NCI-H446 (cell line): Measurements from ENCODE around the gene VGLL3.
"Not testable (repeated sequence)": the region's sequence is repeated elsewhere in the genome, so short reads cannot be mapped to it uniquely, and the experiment has no call there.

ENCODE experiments used
- DNase-seq, 2 experiments: peaks; one replicate each; lab custom pipeline; 2025; lab: John Stamatoyannopoulos, UW

The VGLL3 gene

DNA sequence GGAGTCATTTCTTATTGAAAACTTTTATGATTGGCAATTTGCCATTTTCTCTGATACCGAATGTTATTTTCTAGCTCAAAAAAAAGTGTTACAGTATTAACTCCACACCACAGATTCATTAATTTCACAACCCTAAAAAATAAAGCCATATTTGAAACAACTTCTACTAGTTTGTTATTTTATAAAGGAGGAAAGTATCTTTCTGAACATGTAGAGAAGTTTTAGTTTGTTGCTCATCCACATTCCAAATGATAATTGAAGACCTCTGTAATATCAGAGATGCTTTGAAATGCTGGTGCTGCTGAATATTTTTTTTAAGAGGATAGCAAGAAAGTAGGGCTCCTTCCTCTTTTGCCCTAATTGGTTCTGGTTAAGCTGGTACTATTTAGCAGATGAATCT lies 1.9 kb downstream of the VGLL3 start:
- DNase-seq, result no peak

DNA sequence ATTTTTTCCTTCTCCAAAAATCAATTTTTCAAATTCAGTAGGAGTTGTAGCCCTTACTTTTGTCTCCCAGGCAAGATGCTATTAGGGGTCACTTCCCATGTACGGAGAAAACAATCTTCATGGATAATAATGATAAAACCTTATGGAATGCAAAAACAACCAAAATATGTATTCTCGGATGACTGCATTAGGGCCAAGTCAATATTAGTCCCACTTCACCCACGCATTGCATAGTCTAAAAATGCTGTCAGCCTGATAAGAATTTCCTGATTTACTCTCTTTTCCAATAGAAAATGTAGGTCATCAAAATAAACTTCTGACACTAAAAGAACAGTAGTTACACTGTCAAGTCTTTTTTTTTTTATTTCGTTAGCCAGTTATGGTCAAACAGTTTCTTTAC lies 2.7 kb downstream of the VGLL3 start:
- no peak for DNase-seq

DNA sequence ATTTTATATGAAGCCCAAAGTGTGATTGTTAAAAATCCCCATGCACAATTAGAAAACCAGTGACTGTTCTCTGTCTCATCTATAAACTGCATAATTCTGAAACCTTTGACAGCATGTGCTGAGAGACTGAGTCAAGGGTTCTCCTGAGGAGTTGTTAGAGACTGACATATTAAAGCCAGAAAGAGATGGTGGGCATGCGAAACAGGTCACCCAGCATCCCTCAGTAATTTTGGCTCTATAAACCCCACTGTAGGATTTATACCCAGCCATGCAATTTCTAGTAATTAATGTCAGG lies 3.6 kb downstream of the VGLL3 start:
- DNase-seq, result no peak

DNA sequence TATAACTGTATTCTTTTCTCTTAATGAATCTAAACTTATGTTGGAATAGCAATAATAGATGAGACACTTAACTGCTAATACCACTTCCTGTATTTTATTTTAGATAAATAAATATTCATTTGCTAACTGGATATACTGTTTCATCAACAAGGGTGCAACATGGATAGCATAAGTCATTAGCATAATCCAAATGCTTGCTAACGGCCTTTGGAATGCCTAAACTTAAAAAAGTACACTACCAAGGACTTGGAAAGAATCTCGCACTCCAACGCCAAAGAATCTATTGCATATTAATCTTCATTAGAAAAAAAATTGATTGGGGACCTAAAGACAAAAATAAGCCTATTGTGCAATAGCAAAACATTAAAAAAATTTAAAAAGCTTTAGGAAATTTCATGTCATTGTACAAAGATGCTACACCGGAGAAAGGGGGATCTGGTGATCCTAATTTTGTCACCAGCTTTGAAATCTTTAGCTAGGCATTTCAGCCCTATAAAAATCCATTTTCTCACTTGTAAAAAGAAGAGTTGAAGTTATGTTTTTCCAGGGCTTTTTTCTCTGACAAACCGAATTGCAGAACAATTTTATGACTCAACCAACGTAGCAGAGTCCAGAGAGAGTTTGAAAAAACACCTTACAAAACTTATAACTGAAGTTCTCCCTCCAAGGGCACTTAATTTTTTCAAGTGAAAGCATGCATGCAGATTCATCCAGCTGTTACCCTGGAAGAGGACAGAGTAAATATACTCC lies 4.1 kb downstream of the VGLL3 start:
- no peak for DNase-seq

DNA sequence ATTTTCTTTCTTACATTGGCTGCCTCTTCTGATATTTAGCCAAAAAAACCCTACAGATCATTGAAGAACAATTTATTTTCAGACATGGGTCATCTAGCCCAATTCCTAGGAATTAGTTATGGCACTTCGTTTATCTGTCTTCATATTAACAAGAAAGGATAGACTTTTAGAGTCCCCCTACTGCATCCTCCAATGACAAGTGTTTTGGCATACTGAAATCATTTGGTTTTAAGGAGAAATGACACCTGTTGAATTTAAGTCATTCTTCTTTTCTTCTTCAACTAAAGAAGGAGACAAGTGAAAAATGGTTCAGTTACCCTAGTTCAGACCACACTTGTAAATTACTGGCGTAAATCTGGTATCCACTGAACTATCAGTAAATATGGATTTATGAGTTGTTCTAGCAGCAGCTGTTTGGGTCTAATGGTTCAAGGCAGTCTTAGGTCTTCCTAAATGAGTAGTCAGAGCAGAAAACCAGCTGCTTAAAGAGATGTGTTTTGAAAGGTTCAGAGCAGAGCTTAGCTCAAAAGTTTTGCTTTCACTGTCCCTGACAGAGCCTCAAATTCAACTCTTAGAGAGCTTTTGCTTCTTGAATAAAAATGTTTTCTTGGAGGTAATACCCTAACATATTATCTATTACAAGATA lies 5.6 kb downstream of the VGLL3 start:
- no peak for DNase-seq

DNA sequence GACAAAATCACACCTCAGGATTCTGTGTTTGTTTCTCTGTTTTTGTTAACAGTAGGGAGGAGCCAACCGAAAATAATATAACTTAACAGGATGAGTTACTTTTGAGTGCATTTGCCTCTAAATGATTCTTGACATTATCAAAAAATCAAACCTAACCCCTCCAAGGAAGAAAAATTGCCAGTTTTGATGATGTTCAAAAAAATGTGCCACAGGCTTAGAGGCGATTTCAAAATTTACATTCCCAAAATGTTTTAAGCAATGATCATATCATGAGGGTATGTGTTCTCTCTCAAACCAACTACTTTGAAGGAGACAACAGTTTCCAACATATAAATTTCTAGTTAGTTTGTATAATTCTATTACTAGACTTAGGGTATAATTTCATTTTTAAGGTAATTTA lies 6.7 kb downstream of the VGLL3 start:
- DNase-seq, result no peak

DNA sequence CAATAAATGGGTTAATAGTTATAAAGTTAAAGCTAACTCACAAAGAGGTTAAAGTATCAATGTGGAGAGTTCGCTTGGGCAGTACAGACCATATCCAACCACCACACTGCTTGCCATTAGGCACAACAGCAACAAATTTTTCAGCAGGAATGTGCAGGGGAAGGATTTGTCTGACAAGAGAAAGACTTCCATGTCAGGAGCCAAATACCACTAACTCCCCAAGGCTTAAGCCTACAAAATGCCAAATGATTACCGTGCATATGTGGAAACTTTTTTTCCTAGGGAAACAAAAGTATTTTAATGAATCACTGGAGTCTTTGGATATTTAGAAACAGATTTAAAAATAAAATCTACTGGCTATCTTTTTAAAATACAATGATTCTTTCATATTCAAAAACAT lies 8.1 kb downstream of the VGLL3 start:
- DNase-seq, result no peak

DNA sequence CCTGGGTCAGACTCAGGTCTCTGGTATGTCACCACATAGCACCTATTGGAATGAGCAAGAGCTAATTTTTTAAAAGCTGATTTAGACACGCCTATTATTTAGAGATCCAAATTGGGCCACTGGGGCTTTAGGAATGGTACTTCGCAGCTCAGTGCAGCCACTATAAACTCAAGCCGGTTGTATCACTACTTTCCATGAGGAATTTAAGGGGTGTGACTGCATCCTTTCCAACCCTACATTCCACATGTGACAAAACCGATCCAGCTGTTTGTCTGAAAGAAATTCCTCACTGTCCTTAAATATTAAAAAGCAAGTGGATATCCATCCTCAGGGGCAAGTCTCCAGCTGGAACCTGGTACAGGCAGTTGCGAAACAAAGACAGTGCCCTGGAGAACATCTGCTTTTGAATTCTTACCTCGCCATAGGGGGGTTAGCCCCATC lies 12.8 kb downstream of the VGLL3 start:
- DNase-seq, result no peak

DNA sequence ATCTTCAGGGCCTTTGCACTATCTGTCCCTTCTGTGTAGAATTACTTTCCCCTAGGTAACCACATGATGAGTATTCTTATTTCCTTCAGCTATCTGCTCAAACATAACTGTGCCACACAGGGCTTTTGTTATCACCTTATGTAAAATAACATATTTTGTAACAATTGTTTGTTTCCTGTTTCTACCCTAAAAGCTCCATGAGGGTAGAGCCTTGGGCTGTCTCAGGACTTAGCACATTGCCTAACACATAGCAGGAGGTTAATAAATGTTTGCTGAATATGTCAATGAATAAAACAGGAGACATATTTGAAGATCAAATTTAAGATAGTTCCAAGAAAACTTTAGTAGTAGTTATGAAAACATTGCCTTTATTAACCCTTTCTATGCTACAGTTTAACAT lies 14.7 kb downstream of the VGLL3 start:
- DNase-seq, result no peak

DNA sequence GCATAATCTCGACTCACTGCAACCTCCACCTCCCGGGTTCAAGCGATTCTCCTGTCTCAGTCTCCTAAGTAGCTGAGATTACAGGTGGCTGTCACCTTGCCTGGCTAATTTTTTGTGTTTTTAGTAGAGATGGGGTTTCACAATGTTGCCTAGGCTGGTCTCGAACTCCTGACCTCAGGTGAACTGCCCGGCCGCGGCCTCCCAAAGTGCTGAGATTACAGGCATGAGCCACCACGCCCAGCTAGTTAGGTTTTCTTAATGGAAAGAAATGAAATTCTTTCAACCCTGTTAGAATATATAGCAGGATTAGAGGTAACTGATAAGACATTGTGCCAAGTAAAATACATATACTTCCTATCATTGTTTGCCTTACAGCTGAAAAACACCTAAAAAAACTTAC lies 16.8 kb downstream of the VGLL3 start:
- DNase-seq, result not testable (repeated sequence)

DNA sequence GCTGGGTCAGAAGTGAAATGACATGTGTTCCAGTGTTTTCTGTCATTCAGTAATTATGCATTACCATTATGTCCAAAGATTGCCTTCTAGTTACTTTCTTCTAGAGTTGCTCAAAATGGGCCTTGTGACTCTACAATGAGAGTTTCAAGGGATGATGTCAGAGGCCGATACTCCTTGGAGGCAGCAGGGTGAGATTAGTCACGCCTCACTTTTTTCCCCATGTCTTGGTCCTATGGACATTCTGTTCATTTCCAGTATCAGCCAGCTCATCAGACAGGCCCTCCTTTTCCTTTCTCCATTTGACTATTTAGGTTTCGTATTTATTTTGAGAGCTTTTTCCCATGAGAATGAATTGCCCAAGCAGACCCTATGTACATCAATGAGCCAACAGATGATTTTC lies 17.5 kb downstream of the VGLL3 start:
- DNase-seq, result no peak

DNA sequence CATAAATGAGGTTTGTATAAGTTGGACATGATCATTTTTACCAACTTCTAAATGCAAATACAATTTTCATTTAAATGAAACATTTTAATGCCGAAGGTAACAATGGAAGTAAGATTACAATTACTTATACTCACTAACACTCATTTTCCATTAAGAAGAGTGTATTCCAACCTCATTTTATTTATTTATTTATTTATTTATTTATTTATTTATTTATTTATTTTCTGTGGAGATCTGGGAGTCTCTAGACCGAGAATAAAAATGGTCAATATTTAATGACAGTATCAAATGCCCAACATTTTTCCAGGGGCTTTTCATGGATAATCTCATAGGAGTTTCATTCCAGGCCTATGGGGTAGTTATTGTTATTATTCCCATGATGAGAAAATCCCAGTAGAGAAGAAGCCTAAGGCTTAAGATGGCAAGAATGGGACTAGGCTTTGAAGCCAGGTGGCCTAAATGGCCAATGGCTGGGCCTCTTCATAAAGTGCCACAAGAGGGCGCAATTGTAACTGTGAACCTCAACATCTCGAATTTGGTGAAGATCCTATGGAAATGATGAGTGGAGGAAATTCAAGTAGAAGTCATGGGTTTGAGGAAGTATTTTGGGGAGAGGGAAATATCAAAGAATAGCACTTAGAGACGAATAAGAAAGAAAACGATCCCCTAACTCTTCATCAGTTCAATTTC lies 21.3 kb downstream of the VGLL3 start:
- peak in 1 of 2 experiments; percentile 49 for DNase-seq

DNA sequence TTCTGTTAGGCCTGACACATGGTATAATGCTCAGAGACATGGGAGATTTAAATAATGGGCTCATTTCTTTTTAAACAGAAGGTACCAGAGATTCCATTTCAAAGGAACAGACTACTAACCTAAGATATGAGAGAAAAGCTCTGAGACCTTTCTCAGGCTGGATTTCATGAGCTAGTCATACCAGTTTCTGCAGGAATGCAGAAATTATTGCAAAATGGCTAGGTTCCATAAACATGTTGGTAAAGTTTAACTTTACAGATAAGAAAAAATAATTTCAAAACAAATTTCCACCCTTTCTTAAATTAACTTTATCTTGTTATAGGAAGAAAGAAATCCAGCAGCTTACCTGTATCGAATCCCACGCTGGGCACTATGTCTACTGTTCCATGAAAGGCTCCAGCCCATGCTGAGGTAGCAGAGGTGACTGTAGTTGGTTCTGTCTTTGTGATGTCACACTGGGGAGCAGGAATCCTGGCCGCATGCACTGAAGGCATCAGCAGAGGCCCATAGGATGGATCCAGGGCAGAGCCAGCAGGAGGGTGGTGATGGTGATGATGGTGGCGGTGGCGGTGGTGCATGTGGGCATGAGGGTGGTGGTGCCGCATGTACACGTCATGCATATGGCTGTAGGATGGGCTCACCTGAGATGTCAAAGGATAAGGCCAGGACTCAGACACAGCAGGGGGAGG lies 22.6 kb downstream of the VGLL3 start:
- no peak for DNase-seq

DNA sequence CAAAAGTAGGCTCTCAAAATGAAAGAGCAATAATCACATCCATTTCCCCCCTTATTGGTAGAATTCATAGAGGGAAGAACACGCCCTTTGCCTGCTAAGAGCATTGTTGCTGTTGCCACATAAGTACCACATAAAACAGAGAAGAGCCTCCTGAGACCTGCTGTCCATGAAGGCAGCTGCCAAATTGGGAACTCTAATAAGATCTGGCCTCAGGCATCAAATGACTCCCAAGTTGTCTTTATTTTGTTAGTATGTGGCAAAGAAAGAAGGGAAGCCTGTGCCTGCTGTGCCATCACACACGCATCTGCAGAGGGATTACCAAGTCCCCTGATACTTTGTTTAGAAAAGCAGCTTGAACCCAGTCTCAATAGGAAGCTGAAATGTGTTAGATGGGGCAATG lies 23.9 kb downstream of the VGLL3 start:
- no peak for DNase-seq

DNA sequence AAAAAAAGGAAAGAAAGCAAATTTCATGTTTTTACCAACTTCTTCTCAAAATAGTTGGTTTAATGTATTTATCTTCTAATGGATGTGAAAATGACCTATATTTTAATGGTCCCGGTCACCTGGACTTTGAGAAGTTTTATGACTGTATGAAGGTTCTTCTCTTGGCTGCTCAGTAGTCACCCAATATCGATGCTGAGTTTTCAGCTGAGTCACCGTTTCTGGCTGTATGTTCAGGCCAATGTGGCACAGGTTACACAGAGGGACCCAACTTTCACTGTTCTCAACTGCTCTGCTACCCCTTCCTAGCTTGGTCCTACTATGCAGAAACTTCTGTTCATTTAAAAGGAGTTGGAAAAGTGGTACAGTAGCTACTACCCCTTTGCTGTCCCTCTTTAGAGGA lies 25.8 kb downstream of the VGLL3 start:
- DNase-seq, result no peak

DNA sequence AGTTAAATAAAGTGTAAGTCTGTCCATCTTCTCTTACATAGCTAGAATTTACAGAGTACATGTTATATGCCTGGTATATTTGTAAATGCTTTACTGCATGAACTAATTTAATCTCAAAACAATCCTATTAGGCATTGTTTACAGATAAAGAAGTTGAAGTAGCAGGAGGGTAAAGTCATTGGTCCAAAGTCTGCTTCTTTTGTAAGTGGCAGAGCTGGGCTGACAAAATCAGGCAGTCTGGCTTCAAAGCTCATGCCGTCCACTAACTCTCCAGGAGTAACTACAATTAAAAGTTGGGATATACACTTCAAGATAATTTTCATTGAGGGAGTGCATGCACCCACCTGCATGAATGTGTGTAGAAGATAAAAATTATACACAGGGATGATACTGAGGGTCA lies 27.3 kb downstream of the VGLL3 start:
- DNase-seq, result no peak

DNA sequence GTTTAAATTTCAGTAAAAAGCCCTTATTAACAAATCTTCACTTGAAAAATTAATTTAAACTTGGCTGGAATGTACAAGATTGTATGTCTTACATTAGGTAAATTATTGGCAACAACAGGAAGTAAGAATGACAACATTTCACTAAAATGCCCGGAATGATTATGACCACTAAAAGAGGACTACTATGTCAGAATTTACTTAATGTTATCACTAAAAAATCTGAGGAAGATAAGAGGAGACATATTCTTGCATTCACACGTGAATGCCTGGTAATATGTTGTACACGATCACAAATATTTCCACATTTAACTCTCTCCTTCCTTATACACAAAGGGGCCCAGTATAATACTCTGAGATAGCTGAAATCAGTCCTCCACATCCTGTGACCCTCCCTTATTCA lies 29.7 kb downstream of the VGLL3 start:
- no peak for DNase-seq

DNA sequence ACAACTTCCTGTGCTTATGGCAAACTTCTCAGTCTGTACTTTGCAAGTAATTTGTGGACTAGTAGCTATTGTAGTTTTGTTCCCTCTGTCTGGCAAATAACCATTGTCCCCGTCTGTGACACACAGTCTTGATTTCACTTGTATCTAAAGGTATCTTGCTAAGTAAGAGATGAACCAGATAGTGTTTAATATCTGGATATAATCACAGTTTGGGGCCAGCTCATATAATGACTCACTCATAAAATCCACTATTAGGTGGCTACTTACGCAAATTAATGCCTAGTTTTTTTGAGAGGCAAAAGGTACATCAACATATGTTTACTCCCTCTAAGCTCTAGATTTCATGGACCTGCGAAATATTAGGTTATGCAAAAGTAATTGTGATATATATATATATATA lies 30.4 kb downstream of the VGLL3 start:
- DNase-seq, result no peak

DNA sequence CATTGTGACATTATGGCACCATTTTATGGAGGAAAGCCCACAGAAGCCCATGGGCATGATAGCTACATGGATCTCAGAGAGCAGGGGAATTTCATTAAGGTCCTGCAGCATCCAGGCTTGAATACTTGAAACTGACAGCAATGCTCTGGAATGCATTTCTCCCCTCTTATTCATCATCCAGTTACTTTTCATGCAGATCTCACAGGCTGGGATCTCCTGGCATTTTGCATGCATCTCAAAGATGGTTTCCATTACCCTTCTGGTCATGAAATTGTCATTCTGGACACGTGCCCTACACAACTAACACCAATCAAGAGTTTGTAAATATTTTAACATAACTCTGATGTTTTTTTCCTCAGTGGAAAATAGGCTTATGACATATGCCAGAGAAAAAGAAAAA lies 32.4 kb downstream of the VGLL3 start:
- DNase-seq, result no peak

DNA sequence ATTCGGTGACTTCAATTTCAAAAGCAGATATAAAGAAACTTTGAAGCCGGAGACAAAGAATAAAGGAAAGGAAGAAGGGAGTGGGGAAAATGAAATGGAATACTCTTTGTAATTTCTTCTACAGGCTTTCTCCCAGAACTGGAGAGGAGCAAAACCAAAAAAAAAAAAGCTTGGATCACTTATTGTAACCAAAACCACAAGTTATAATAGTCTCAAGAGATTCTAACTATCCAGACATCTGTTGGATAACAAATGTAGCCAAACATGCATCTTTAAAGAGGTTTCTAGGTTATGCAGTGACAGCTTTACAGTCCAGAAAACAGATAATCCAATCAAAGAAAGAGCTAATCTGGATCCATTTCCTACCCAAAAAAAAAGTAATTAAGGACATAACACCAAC lies 36.2 kb downstream of the VGLL3 start:
- DNase-seq, result no peak

DNA sequence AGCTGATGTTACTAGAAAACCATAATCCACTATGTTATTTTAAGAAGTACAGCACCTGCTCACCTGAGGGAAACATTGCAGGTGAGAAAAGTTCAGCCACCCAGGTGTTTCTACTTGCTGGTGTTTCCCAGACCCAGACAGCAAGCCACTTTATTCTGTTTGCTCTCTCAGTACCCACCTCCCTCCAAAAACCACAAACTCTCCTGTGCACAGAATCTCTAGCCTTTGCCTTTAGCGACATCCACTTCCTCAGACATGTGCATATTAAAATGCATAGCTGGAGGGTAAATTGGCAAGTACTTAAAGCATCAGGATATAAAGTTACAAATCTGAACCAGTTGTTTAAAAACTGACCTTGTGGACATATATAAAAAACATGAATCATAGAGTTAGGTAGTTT lies 36.7 kb downstream of the VGLL3 start:
- no peak for DNase-seq

DNA sequence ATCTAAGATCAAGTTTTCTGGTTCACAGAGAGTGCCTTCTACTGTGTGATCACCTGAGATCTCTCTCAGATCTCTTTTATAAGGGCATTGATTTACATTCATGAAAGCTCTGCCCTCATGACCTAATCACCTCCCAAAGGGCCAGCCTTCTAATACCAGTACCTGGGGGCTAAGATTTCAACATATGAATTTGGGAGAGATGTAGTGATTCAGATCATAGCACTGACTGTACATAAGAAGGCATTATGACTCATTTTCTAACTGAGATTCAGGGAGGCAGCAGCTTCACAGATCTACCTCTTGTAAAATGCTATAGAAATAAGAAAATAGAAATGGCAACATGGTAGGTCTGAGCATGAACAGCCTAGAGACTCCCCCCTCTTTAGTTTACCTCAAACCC lies 39.6 kb downstream of the VGLL3 start:
- no peak for DNase-seq

DNA sequence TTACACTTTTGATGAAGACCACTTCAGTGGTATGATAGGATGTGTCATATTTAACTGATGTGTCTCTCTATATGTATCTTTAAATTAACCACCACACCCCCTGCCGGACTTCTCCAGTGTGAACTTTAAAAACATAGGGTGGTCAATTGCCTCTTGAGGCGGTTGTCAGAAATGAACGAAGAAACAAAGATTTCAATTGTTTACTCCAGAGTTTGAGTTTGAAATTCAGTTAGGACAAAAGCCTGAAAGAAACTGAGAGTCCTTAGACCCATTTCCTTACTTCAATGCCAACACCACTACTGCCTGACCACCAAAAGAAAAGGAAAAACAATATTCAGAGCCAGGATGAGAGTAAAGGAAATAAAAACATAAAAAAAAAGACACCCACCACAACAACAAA lies 40.2 kb downstream of the VGLL3 start:
- DNase-seq, result no peak
